Duodenal mucosa (tissue), 2 donors: ENCODE data around the gene EFNA5.

ENCODE experiments used
- H3K27ac ChIP-seq: one replicate; pipeline ENCODE4 v1.7.0; 2013; ENCODE audit warnings: low read depth, low read length
- H3K27me3 ChIP-seq, 2 donors: one replicate each; pipeline ENCODE4 v1.7.0; 2013; ENCODE audit warnings: low read length in 2 of 2, control low read depth in 1 of 2; ENCODE audit not compliant: insufficient read depth in 2 of 2, control insufficient read depth in 1 of 2
- H3K36me3 ChIP-seq, 2 donors: one replicate each; pipeline ENCODE4 v1.7.0; 2013; ENCODE audit warnings: low read length in 2 of 2, control low read depth in 1 of 2; ENCODE audit not compliant: insufficient read depth in 2 of 2, control insufficient read depth in 1 of 2
- H3K4me1 ChIP-seq, 2 donors: one replicate each; pipeline ENCODE4 v1.7.0; 2013; ENCODE audit warnings: low read length in 2 of 2, control low read depth in 1 of 2; ENCODE audit not compliant: insufficient read depth in 2 of 2, control insufficient read depth in 1 of 2
- H3K4me3 ChIP-seq, 2 donors: one replicate each; pipeline ENCODE4 v1.7.0; 2013; ENCODE audit warnings: low read length in 2 of 2, low read depth in 1 of 2
- H3K9ac ChIP-seq, 2 donors: one replicate each; pipeline ENCODE4 v1.7.0; 2013; ENCODE audit warnings: low read length in 2 of 2, low read depth in 1 of 2
- H3K9me3 ChIP-seq, 2 donors: one replicate each; pipeline ENCODE4 v1.7.0; 2013; ENCODE audit warnings: low read length in 2 of 2, control low read depth in 1 of 2; ENCODE audit not compliant: control insufficient read depth in 1 of 2

EFNA5 gene

DNA sequence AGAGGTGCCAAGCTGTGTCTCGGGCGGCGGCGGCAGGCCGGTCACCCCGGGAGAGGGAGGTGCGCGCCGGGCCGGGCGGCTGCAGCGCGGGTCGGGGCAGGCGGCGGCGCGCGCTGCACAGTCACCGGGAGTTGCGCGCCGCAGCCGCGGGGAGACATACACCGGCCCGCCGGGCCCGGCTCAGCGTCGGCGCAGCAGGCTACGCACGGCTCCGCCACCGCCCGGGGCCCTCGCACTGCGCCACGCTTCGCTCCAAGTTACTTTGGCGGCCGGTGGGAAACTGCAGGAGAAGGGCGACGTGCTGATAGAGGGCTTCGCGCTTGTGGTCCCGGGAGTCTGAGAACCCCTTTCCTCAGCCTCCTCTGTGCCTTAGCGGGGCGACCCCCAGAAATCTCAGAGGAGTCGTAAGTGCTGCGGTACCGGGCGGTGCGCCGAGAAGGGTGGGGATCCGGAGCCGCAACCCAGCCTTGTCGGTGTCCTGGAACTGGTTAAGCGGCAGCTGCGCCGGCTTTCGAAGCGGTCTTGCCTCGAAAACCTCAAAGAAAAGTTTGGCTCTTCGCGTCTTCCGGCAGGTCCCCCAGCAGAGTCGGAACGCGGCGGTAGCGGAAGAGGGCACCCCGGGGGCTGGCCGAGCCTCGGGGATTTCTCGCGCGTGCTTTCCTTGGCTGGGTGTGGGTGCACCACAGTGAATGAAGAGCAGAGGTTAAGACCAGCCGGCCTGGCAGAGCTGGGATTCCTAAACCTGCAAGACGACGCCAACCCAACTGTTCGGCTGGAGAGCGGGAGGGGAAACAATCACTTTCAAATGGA, at the start of gene EFNA5:
Gene EFNA5, minus strand, starts transcription at position 6 of the 810 bp plus-strand sequence.
- Histone ChIP-seq H3K4me3 (peak within 1 kb of the TSS; percentile 79 to 83), H3K4me1 (peaks cover 0 to 20% of the 10 kb centered on the region in 2 donors), H3K36me3 (no peaks in the 10 kb centered on the region), H3K27ac (no peak within 1 kb of the TSS), H3K9me3 (no peaks in the 10 kb centered on the region), H3K9ac (peak within 1 kb of the TSS; percentile 49 to 66), H3K27me3 (peaks cover 8 to 9% of the 10 kb centered on the region in 2 donors)

- Histone ChIP-seq H3K9ac (no peak overlapping the region), H3K9me3 (peaks cover 0 to 7% of the 10 kb centered on the region in 2 donors), H3K36me3 (no peaks in the 10 kb centered on the region), H3K27me3 (no peaks in the 10 kb centered on the region), H3K4me1 (no peaks in the 10 kb centered on the region), H3K27ac (no peak overlapping the region), H3K4me3 (no peak overlapping the region)
Measured at GRCh38 chr5:107719034-107719606, 48.4 kb upstream of the EFNA5 start.

DNA sequence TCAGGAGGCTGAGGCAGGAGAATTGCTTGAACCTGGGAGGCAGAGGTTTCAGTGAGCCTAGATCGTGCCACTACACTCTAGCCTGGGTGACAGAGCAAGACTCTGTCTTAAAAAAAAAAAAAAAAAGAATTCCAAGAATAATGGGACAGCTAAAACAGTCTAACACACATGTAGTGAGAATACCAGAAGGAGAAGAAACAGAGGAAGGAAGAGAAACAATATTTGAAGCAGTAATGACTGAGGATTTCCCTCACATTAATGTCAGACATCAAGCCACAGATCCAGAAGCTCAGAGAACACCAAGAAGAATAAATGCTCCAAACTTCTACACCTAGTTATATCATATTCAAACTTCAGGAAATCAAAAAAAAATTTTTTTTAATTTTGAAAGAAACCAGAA, 47.1 kb upstream of the EFNA5 start:
- H3K4me3 ChIP-seq: no peak overlapping the region
- H3K4me1 ChIP-seq: no peaks in the 10 kb centered on the region
- no peak overlapping the region for H3K9ac ChIP-seq
- peaks cover 0 to 7% of the 10 kb centered on the region in 2 donors for H3K9me3 ChIP-seq
- H3K36me3 ChIP-seq: no peaks in the 10 kb centered on the region
- no peaks in the 10 kb centered on the region for H3K27me3 ChIP-seq
- H3K27ac ChIP-seq: no peak overlapping the region

GRCh38 chr5:107713228-107713627, 42.5 kb upstream of the EFNA5 start:
- H3K9me3 ChIP-seq: no peaks in the 10 kb centered on the region
- H3K4me1 ChIP-seq: no peaks in the 10 kb centered on the region
- no peak overlapping the region for H3K9ac ChIP-seq
- H3K4me3 ChIP-seq: no peak overlapping the region
- no peaks in the 10 kb centered on the region for H3K36me3 ChIP-seq
- H3K27me3 ChIP-seq: no peaks in the 10 kb centered on the region
- no peak overlapping the region for H3K27ac ChIP-seq

DNA sequence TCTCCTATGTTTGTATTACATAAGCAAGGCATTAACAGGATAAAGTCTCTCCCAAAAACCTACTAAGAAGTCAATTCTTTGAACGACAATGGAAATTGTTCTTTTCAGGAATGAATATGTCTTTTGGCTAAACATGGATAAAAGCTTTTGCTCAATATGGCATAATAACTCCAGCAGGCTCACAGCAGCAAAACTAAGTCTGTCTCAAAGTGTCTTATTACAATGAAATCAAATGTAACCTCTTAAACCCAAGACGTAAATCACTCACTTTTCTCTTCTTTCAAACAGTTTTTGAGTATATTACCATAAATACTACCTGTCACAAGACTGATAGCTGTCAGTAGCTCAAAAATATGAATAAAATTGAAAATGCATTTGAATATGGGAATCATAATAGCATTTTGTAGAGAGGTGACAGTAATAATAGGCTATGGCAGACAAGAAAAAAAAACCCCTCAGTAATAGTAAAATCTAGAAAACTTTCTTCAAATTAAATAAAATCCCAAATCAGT, 41.7 kb upstream of the EFNA5 start:
- H3K4me3 ChIP-seq: no peak overlapping the region
- no peaks in the 10 kb centered on the region for H3K36me3 ChIP-seq
- H3K27ac ChIP-seq: no peak overlapping the region
- H3K9ac ChIP-seq: no peak overlapping the region
- no peaks in the 10 kb centered on the region for H3K4me1 ChIP-seq
- no peaks in the 10 kb centered on the region for H3K27me3 ChIP-seq
- peaks cover 0 to 2% of the 10 kb centered on the region in 2 donors for H3K9me3 ChIP-seq

GRCh38 chr5:107705402-107706014, 34.8 kb upstream of the EFNA5 start:
- H3K27me3 ChIP-seq: no peaks in the 10 kb centered on the region
- no peak overlapping the region for H3K9ac ChIP-seq
- no peaks in the 10 kb centered on the region for H3K36me3 ChIP-seq
- H3K9me3 ChIP-seq: peaks cover 0 to 2% of the 10 kb centered on the region in 2 donors
- no peak overlapping the region for H3K4me3 ChIP-seq
- H3K4me1 ChIP-seq: no peaks in the 10 kb centered on the region
- no peak overlapping the region for H3K27ac ChIP-seq

GRCh38 chr5:107704681-107705401, 34.1 kb upstream of the EFNA5 start:
- peaks cover 0 to 2% of the 10 kb centered on the region in 2 donors for H3K9me3 ChIP-seq
- H3K27me3 ChIP-seq: no peaks in the 10 kb centered on the region
- no peak overlapping the region for H3K9ac ChIP-seq
- H3K4me1 ChIP-seq: no peaks in the 10 kb centered on the region
- no peak overlapping the region for H3K4me3 ChIP-seq
- H3K36me3 ChIP-seq: no peaks in the 10 kb centered on the region
- H3K27ac ChIP-seq: no peak overlapping the region

DNA sequence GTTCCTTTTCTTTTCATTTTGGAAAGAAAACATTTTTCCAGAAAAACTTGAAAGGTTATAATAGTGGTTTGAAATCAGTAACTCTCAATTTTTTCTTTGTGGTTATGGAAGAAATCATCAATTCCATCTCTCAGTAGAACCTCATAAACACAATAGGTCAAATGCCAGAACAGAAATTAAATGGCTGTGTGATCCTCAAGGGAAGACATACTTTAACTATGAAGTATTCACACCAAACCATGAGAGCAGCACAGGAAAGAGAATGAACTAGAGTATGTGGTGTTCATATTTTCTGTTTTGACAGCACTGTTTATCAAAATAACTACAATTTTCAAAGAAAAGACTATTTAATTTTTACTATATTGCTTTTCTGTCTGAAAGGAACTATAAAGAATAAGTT, 29.7 kb upstream of the EFNA5 start:
- no peaks in the 10 kb centered on the region for H3K36me3 ChIP-seq
- H3K4me3 ChIP-seq: no peak overlapping the region
- no peaks in the 10 kb centered on the region for H3K27me3 ChIP-seq
- H3K27ac ChIP-seq: no peak overlapping the region
- H3K4me1 ChIP-seq: no peaks in the 10 kb centered on the region
- H3K9ac ChIP-seq: no peak overlapping the region
- H3K9me3 ChIP-seq: no peaks in the 10 kb centered on the region

DNA sequence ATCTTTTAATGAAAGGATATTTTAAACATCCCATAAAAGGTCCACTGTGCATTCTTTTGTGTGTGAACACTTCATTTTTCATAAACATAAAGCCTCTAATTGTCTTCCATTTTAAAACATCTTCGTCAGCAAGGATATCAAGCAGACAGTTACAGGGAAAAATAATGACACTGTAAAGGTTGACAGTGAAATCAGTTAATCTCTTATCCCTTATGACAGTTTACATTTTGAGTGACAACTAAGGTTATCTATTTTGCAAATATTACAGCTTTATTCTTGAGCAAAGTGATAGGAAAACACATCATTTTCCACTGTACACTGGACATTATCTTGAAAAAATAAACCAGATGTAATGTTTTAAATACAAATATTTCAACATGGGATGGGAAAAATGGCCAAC, 28.7 kb upstream of the EFNA5 start:
- Histone ChIP-seq H3K36me3 (no peaks in the 10 kb centered on the region), H3K27ac (no peak overlapping the region), H3K9me3 (no peaks in the 10 kb centered on the region), H3K27me3 (no peaks in the 10 kb centered on the region), H3K4me3 (no peak overlapping the region), H3K4me1 (no peaks in the 10 kb centered on the region), H3K9ac (no peak overlapping the region)

GRCh38 chr5:107698286-107698685, 27.5 kb upstream of the EFNA5 start:
- H3K36me3 ChIP-seq: no peaks in the 10 kb centered on the region
- no peaks in the 10 kb centered on the region for H3K9me3 ChIP-seq
- no peaks in the 10 kb centered on the region for H3K27me3 ChIP-seq
- H3K4me3 ChIP-seq: no peak overlapping the region
- no peak overlapping the region for H3K9ac ChIP-seq
- H3K4me1 ChIP-seq: no peaks in the 10 kb centered on the region
- H3K27ac ChIP-seq: no peak overlapping the region
